T-helper 2 cell treated with Interferon-gamma antibody and Interleukin-4, amounts not matched to agents 100 ng/mL and 5 ng/mL, for 36 hours (primary cell): ENCODE measurements around the gene CLMN. TPM values are rescaled to one million over a fixed set of nuclear protein-coding genes. Genes with fewer than 3 reads are reported as not detected.

ENCODE experiments used
- intact Hi-C: fragments of 100-400 bp; cut with micrococcal nuclease; formaldehyde crosslinking; loops from one replicate; pipeline ENCODE4 v1.15.1; 2023
- total RNA-seq: library from RNA; stranded (reverse); gene quantifications from 2 replicates; pipeline ENCODE4 v1.2.3, GENCODE V29; 2022

The CLMN gene
- total RNA-seq, 1 donor from 2014 or later, result 1.5 TPM

DNA sequence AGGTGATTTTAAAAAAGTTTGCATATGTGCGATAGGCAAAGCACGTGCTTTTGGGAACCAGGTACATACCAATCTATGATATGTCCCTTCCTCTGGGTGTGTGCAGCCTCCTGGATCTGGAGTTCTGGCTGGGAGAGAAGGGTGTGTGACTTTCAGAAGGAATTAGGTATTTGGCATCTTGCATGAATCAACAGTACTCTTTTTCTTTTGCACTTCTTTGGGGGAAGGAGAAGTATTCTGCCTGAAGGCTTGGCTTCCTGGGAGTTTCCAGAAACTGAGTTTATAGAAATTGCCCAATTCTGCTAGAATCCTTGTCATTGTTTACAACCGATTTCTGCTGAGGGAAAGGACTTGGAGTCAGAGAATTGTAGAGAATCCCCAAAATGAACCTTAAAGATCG lies 2.9 kb upstream of the CLMN start:
- intact Hi-C loops, result no loop called here

- intact Hi-C loops, result no loop called here
Observed at GRCh38 chr14:95321693-95322455, 2.2 kb upstream of the CLMN start.

GRCh38 chr14:95320955-95321600 lies 1.4 kb upstream of the CLMN start:
- intact Hi-C loops, result no loop called here

DNA sequence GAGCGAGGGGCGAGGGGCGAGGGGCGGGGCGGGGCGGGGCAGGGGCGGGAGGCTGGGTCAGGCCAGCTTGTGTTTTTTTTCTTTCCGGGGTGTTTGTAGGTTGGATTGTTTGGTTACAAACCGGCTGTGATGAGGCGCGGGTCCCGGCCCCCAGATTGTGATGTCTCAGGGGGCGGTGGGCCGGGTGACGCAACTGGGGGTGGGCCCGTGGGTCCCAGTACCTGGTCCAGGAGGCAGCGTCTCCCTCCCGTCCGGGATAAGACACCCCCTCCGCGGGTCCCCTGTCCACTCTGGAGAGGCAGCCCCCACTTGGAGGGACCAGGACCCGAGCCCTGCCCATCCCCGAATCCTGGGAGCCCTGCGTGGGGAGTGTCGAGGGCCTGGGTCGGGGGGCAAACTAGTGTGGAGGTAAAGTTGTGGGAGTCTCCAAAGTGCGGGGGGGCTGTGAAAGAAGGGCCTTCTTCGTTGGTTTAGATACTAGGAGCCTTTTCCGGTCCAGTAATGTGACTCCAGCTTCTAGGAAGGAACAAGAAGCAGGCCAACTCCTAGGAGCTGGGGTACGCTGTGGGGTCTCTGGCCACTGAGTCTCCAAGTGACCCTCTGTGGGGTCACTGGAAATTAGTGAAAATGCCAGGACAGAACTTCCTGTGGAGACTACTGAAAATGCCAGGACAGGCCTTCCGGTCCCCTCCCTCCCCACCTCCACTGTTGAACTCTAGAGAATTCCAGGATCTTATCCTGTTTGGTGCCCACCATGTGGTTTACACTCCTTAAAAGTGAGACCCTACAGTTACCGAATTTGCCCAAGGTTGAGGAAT lies 579 bp upstream of the CLMN start:
- intact Hi-C loops, result no loop called here

DNA sequence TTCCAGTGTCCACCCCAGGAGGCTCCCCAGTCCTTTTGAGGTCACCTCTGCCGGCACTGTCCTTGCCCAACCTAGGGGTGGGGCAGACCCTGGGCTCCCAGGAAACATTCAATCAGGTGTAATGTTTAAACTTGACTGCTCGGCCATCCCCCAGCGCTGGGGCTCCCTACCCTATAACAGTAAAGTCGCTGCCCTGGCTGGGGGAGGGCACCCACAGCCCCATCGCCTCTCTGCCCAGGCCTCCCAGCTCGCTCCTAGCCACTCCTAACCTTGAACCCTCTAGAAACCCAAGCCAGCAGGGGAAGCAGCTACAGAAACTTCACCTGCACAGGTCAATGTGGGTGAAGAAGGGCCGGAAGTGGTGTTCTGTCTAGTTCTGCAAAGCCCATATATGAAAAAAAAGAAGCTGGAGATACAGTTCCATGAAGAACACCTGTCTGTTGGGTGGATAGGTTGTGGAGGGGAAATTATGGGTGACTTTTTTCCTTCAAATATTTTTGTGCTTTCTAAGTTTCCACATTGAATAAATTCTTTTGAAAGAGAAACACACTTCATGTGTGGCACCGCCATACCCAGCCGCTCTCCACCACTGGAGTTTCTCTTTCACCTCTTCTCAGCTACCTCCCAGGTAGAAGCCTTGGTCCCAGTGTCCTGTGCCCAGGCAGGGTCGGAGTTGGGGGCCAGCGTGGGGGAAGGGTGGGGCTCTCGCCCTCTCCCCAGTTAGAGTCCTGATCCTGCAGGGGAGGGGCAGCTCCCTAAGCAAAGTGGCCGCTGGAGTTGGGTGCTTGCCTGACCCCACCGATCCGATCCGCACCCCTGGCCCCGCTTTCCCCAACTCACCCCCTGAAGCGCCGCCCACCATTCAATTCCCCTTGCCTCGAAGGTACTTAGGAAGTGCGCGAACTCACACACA lies 1.1 kb downstream of the CLMN start:
- intact Hi-C loops, result loop anchor here (2.0 to 5.0 kb wide), 2 partner anchors 54 to 161 kb away; partner anchors contain the start of gene DICER1

DNA sequence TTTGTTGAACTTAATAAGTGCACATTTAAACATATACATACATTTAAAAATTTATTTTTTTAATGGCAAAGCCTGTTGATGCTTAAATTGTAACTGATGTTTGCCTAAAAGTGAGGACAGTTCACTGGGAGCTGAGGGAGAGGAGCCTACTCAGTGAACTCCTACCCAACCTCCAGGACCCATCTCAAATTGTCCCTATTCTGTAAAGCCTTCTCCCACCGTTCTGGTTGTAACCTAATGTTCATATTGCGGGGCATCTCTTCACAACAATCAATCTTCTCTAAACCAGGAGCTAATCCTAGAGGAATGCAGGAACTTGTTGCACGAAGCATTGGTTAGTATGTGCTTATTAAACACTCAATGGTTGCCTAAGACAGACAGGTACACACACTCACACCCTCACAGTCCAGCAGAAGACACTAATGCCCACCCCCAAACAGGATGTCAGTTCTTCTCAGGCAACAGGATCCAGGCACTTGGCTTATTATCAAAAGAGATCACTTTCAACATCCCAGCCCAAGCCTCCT lies 1.8 kb downstream of the CLMN start:
- intact Hi-C loops, result loop anchor here (2.0 to 5.0 kb wide), 2 partner anchors 53 to 161 kb away; partner anchors contain the start of gene DICER1

GRCh38 chr14:95316821-95317220 lies 2.9 kb downstream of the CLMN start:
- intact Hi-C loops, result loop anchor here (5.0 kb wide), 1 partner anchor 160 kb away; the partner anchor contains the start of gene DICER1

- intact Hi-C loops, result loop anchor here (5.0 kb wide), 1 partner anchor 158 kb away; the partner anchor contains the start of gene DICER1
Observed at GRCh38 chr14:95315579-95315978, 4.1 kb downstream of the CLMN start.

DNA sequence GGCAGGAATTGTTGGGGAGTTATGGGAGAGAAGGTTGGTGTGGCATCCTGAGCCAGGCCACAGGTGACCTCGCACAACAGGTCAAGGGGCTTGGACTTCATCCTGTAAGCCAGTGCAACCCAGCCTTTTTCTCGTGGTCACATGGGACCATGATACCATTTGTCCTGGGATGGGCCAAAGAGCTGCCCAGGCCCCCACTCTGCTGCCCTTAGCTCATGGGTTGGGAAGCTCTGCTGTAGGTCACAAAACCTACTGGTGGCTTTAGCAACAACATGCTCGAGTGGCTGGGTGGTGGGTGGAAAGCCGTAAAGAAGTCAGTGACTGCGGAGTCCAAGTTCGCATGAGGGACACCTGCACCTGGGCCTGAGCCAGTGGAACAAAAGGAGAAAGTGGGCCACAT lies 4.6 kb downstream of the CLMN start:
- intact Hi-C loops, result loop anchor here (5.0 kb wide), 1 partner anchor 158 kb away; the partner anchor contains the start of gene DICER1

GRCh38 chr14:95314609-95315008 lies 5.1 kb downstream of the CLMN start:
- intact Hi-C loops, result loop anchor here (5.0 kb wide), 1 partner anchor 157 kb away; the partner anchor contains the start of gene DICER1

- intact Hi-C loops, result no loop called here
Observed at GRCh38 chr14:95313707-95314106, 6.0 kb downstream of the CLMN start.

DNA sequence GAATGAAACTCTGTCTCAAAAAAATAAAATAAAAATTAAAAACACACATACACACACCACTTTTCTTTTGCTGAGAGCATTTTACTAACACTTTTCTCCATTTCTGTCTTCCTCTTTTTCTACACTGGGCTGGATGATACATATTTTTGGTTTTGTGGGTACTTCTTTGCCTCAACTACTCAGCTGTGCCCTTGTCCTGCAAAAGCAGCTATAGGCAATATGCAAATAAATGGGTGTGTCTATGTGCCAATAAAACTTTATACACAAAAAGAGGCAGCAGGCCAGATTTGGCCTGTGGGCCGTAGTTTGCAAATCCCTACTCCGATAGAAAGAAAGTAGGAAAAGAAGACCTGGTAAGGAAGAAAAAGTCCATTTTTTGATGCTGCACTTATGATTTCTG lies 6.5 kb downstream of the CLMN start:
- intact Hi-C loops, result no loop called here

DNA sequence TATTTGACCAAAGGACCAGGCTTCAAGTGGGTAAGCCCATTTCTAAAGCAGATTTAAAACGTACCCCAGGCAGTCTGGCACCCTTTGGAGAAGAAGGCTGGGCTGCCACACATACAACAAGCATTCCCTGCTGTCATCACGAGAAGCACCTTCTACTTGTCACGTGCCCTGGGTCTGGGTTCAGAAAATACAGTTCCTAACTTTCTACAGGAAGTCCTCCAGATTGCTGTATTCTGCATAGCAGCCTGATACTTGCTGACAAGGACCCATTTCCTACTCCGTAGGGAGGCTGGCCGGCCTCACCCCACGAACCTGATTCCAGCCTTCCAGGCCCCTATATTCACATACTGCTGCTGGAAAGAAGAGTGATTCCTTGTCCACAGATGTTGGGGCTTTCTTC lies 7.4 kb downstream of the CLMN start:
- intact Hi-C loops, result no loop called here

DNA sequence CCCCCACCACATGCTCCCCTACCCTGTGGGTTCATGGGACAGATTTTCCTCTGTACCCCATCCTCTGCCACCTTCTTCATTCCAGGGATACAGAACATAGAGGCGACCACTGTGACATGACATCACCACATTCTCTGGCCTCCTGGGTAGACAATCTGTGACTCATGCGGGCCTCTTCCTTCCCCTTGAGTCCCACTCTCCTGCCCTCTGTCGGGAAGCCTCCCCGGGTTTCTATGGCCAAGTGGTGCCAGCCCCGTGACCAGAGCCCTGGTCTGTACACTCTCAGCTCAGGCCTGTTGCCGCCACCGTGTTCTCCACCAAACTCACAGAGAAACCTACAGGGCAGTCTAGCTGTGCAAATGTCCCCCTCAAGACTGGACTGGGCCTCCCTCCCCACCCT lies 8.0 kb downstream of the CLMN start:
- intact Hi-C loops, result no loop called here

DNA sequence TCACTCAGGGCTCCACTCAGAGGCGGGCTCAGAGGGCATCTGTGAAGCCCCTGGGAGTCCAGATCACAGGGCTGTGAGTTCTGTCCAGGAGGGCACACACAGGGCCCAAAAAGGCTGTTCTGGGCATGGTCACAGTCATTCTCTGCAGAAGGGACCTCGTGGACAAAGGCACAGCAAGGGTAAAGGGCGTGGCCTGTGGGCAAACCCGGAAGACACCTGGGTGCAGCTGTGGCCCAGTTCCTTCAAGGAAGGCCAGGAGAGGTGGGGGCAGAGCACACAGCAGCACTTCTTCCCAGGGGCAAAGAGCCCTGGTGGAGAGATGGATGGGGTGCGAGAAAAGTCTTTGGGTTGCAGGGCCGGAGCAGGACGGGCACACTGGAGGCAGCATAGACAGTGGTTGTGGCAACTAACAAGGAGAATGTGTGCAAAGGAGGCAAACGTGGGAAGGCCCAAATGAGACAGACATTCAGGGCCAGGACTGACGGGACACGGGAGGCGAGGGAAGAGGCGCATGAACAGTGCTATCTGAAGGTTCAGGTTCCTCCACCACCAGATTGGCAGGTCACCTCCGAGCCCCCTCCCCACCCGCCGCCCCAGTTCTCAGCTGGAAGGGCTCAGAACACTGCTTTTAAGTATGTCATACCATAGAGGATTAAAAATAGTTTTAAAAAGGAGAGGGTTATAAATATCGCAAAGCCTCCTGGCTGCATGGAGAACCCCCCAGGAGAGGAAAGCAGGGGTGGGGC lies 8.9 kb downstream of the CLMN start:
- intact Hi-C loops, result no loop called here

DNA sequence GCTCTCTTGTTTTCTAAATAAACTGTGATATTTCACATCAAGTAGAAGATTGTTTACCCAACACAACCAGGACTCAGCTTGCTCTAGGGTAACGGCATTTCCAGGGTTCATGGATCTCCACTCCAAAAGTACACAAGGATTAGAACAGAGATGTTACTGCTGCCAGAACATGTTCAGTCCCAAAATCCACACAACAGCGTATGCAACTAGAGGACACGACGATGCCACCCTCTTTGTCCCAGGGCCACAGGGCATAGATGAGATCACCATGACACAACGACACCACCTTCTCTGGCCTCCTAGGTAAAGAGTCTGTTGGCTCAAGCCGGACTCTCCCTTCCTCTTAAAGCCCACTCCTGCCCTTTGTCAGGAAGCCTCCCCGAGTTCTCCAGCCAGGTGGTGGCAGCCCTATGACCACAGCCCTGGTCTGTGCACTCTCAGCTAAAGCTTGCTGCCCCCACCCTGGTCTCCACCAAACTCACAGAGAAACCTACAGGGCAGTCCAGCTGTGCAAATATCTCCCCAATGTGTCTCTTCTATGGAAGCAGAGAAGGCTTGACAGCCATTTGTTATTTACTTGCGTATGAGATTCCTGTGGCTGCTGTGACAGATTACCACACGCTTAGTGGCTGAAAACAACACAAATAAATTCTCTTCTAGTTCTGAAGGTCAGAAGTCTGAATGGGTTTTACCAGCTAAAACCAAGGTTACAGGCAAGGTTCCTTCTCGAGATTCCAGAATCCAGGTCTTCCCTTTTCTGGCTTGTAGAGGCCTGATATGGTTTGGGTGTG lies 10.3 kb downstream of the CLMN start:
- intact Hi-C loops, result no loop called here

GRCh38 chr14:95308073-95308472 lies 11.6 kb downstream of the CLMN start:
- intact Hi-C loops, result no loop called here

DNA sequence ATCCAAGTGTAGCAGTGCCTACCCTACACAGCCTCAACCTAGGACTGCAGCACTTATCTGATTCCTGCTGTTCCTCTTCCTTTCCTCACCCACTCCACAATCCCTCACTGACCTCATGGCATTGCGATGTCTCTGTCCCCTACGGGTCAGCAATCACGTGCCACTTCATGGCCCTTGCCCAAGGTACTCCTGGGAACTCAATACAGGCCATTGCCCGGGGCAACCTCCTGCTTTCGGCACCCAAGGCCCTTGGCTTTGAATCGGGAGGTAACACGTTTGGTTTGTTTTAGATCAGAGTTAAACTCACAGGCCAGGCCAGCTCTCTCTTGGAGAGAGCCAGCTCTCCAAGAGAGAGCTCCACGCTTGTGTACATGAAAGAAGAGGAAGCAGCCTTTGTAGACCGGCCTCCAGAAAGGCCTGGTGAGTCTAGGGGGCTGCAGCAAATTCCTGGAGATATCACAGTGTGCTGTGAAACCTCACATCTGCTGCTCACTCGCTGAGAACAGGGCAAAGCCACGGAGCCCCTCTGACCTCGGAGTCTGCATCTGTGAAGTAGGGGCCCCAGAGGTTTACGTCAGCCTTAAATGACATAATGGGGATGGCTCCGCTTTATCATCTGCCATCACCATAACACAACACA lies 12.2 kb downstream of the CLMN start:
- intact Hi-C loops, result no loop called here
